Measurements from ENCODE around the gene RAPGEF4.

DNA sequence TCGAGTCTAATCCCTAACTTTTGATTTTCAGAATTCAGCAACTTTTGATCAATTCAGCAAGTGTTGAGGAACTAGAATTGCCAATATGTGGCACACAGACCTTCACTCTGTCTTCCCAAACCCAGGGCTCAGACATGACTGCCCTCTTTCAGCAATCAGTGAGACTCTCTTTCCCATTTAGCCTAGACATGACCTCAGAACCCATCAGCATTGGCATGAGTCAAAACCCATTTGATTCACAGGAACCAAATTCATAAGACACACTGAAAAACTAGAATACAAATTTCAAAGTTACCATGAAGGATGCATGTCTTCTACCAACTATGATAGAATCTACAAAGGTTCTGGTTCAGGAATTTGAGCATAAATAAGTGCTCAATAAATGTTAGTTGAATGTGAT lies 226.4 kb downstream of the RAPGEF4 start:
- TF ChIP-seq, protein P1, sequence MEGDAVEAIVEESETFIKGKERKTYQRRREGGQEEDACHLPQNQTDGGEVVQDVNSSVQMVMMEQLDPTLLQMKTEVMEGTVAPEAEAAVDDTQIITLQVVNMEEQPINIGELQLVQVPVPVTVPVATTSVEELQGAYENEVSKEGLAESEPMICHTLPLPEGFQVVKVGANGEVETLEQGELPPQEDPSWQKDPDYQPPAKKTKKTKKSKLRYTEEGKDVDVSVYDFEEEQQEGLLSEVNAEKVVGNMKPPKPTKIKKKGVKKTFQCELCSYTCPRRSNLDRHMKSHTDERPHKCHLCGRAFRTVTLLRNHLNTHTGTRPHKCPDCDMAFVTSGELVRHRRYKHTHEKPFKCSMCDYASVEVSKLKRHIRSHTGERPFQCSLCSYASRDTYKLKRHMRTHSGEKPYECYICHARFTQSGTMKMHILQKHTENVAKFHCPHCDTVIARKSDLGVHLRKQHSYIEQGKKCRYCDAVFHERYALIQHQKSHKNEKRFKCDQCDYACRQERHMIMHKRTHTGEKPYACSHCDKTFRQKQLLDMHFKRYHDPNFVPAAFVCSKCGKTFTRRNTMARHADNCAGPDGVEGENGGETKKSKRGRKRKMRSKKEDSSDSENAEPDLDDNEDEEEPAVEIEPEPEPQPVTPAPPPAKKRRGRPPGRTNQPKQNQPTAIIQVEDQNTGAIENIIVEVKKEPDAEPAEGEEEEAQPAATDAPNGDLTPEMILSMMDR (IDR thresholded peaks at IDR 0.05; ENCODE audit: low read depth, low read length), result no peak
- TF ChIP-seq EZH2phosphoT487 (IDR thresholded peaks at IDR 0.05; ENCODE audit: low read depth), result no peak
